Suppressor macrophage (primary cell): ENCODE data around the gene NMT1.
A peak's percentile ranks its signal among the peaks of the same experiment; 100 is the strongest.
"Not testable (repeated sequence)": the region's sequence is repeated elsewhere in the genome, so short reads cannot be mapped to it uniquely, and the experiment has no call there.

Experiments used
- DNase-seq, 4 experiments: peaks; one replicate each; pipeline ENCODE4 v3.0.0-alpha.2; 2020 to 2022

Gene NMT1

GRCh38 chr17:45038728-45039634 lies 22.1 kb upstream of the NMT1 start:
- DNase-seq, result peak in 1 of 4 experiments; percentile 24

DNA sequence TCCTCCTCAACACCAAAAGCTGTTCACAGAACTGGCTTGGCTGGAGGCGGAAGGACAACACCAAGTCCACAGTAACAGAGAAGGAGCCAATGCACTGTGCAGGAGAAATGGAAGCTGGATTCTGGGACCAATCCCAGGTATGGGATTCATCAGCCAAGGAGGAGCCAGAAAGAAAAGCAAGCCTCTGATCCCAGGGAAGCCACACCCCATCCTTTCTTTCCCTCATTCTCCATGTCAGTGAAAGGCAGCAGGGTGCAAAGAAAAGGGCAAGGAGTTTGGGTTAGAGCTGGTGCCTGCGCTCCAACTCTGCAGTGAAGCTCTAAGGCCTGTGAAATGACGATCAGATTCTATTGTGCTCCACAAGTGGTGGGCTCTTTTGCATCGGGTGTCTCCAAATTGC lies 20.7 kb upstream of the NMT1 start:
- DNase-seq, result no peak

GRCh38 chr17:45042346-45043120 lies 18.6 kb upstream of the NMT1 start:
- DNase-seq, result no peak

DNA sequence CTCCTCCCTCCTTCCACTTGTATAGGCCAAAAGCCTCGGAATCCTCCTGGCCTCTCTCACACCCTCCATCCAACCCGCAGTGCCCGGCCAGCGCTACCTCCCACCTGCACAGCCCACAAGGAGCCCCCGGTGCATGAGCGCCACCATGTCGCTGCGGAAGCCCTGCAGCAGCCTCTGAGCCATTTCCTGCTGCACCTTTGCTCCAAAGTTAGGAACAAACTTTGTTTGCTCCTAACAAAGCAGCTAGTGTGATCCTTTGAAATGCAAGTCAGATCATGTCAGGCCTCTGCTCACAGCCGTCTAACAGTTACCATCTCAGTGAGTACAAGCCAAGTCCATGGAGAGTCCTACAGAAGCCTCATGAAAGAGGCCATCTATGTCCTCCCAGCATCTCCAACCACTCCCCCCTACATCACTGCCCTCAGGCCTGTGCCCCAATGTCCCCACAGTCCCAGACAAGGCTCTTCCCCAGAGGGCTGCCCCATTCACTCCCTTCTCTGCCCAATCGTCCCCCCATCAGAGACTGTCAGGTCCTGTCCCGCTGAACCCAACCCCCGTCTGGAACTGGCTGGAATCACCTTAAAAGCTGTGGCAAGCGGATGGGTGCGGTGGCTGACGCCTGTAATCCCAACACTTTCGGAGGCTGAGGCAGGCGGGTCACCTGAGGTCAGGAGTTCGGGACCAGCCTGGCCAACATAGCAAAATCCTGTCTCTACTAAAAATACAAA lies 17.1 kb upstream of the NMT1 start:
- no peak for DNase-seq

GRCh38 chr17:45046537-45047125 lies 14.5 kb upstream of the NMT1 start:
- no peak for DNase-seq

GRCh38 chr17:45048795-45049563 lies 12.1 kb upstream of the NMT1 start:
- DNase-seq, result peak in 1 of 4 experiments; percentile 12

DNA sequence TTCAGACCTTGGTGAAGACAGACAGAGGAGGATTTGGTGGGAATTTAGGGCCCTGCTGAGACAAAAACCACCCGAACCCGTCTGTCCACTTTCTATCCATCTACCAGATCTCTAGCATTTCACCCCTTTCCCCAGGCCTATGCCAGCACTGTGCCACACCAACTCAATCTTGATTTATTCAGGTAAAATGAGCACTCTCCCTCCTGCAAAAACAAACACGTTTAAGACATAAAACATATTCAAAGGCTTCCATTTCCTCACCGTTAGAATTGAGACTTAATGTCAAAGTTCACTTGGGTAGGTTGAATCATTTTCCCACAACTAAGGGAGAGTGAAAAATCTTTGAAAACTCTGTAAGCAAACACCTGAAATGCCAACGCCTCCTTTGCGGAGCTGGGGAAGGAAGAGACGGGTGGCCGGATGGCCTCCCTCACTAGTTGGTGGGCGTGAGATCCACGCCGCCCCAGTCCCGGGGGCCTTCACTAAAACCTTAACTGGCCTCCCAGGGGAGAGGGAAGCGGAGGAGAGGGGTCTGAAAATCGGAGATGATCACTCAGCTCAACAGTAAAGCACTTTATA lies 10.5 kb upstream of the NMT1 start:
- DNase-seq, result peak; percentile 19 to 65 (median 38)

- DNase-seq, result peak; percentile 97 to 99 (median 98)
Observed at GRCh38 chr17:45051060-45051719, 9.9 kb upstream of the NMT1 start, which contains the start of gene DCAKD. DCAKD (minus strand) TSS chr17:45051632; CDS start chr17:45034885, 16,747 bp downstream.

GRCh38 chr17:45051720-45052051 lies 9.4 kb upstream of the NMT1 start:
- not testable (repeated sequence) for DNase-seq

GRCh38 chr17:45052052-45052772 lies 8.9 kb upstream of the NMT1 start:
- peak; percentile 29 to 50 (median 41) for DNase-seq

DNA sequence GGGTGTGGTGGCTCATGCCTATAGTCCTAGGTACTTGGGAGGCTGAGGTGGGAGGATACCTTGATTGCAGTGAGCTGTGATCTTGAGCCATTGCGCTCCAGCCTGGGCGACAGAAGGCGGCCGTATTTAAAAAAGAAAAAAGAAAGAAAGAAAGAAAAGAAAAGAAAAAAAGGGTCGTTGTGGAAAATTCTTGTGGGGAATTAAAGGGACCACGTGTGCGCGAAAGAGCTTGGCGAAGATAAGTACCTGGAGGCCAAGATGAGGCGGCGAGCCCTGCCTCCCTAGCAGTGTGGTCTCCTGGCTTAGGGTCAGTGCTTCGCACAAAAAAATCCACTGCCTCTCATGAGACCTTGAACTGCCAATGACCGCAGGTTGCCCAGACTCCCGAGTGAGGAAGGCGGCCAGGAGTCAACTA lies 728 bp upstream of the NMT1 start:
- DNase-seq, result no peak

GRCh38 chr17:45061606-45062205 lies 589 bp downstream of the NMT1 start:
- no peak for DNase-seq

- DNase-seq, result peak in 3 of 4 experiments; percentile 26 to 48 (median 43)
Observed at GRCh38 chr17:45063198-45063597, 2.1 kb downstream of the NMT1 start.

- DNase-seq, result no peak
Observed at GRCh38 chr17:45067637-45068036, 6.5 kb downstream of the NMT1 start.

- no peak for DNase-seq
Observed at GRCh38 chr17:45070001-45070400, 8.9 kb downstream of the NMT1 start.

- peak in 1 of 4 experiments; percentile 15 for DNase-seq
Observed at GRCh38 chr17:45070809-45071208, 9.7 kb downstream of the NMT1 start.

DNA sequence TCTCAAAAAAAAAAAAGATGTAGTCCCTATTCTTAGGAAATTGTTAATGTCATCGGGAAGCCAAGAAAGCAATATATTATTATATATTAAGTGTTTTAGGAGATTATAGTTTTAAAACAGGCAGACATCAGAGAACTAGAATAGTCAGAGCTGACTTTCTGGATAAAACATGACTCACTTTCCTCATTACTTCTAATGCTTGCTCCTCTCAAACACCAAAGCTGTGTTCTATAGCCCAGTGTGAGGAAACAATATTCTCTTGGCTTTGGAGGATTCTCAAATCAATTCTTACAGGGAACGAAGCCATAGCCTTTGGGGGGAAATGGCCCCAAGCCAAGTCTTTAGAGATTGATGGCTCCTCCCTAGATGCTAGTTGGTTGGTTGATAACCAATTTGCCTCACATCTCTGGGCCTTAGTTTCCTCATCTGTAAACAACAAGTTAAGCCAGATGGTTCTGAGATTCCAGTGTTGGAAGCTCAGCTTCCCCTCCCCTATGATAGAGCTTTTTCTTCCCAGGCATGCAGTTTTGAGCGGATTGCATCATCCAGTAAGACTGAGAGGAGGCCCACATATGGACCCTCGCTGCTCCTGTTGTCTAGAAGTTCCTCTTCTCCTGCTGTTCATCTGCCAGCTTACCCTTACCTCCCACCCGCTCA lies 12.4 kb downstream of the NMT1 start:
- DNase-seq, result peak in 1 of 4 experiments; percentile 34

DNA sequence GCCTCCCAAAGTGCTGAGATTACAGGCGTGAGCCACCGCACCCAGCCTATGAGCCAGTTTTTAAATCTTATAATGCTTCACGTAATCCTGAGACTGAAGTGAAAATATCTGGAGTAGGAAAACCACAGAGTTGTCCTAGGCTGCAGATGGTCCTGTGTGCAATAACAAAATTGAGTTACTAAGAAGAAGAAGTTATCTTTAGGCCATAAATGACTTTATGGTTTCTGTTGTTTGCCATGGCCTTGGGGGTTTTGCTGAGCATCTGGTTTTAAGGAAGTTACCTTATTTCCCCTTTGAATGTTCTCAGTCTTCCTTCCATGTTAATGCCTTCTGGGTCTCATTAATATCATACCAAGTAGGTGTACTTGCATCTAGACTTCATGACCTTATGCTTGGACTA lies 16.5 kb downstream of the NMT1 start:
- DNase-seq, result peak; percentile 52 to 74 (median 62)
